Measurements from ENCODE around the gene ZFYVE21. TPM values are rescaled to one million over a fixed set of nuclear protein-coding genes. Genes with fewer than 3 reads are reported as not detected.

The ZFYVE21 gene
- total and polyA plus RNA-seq, 2 donors from 2014 or later, result 67.8 to 70.9 TPM

DNA sequence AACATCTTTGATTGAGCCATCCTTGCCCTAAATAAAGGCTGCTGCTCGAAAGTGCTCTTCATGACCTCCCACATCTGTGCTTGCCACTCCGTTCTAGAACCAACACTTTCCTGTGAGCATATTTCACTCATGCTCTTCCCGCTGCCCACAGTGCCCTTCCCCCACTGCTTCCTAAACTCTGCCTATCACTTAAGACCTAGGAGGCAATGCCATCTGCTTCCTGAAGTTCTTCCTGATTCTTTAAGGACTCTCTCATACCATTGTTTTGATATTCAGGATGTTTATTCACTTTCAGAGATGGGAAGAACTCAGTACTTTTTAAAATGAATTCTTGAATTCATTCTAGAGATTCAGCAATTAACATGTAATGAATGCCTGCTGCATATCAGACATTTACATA, 49.9 kb downstream of the ZFYVE21 start:
- FAIRE-seq (no peak), DNase-seq (no peak)
- H3K36me3 ChIP-seq (ENCODE audit: control insufficient read depth in 2 of 3, insufficient read depth in 3 of 3, low read length in 3 of 3), result peaks cover 0 to 7% (median 6%) of the 10 kb centered on the region in 3 donors
- H3K4me3 ChIP-seq (ENCODE audit: low read length in 3 of 3), result no peak overlapping the region
- H3K27ac ChIP-seq (ENCODE audit: low read depth in 2 of 2, low read length in 2 of 2), result no peak overlapping the region
- H3K4me1 ChIP-seq (ENCODE audit: control insufficient read depth in 2 of 3, insufficient read depth in 2 of 3, low read depth in 1 of 3, low read length in 3 of 3), result no peaks in the 10 kb centered on the region
- H3K27me3 ChIP-seq (ENCODE audit: control insufficient read depth, insufficient read depth, low read length), result no peaks in the 10 kb centered on the region
- no peak overlapping the region for H3K9ac ChIP-seq (ENCODE audit: low read length in 3 of 3)
- no peaks in the 10 kb centered on the region for H3K9me3 ChIP-seq (ENCODE audit: control insufficient read depth in 2 of 3, insufficient read depth in 1 of 3, low read length in 3 of 3)
- TF ChIP-seq, protein P1, sequence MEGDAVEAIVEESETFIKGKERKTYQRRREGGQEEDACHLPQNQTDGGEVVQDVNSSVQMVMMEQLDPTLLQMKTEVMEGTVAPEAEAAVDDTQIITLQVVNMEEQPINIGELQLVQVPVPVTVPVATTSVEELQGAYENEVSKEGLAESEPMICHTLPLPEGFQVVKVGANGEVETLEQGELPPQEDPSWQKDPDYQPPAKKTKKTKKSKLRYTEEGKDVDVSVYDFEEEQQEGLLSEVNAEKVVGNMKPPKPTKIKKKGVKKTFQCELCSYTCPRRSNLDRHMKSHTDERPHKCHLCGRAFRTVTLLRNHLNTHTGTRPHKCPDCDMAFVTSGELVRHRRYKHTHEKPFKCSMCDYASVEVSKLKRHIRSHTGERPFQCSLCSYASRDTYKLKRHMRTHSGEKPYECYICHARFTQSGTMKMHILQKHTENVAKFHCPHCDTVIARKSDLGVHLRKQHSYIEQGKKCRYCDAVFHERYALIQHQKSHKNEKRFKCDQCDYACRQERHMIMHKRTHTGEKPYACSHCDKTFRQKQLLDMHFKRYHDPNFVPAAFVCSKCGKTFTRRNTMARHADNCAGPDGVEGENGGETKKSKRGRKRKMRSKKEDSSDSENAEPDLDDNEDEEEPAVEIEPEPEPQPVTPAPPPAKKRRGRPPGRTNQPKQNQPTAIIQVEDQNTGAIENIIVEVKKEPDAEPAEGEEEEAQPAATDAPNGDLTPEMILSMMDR (IDR thresholded peaks at IDR 0.05; ENCODE audit: borderline replicate concordance, extremely low read depth, insufficient read depth), result no peak
- intact Hi-C loops (cut with DNase I), result no loop called here

DNA sequence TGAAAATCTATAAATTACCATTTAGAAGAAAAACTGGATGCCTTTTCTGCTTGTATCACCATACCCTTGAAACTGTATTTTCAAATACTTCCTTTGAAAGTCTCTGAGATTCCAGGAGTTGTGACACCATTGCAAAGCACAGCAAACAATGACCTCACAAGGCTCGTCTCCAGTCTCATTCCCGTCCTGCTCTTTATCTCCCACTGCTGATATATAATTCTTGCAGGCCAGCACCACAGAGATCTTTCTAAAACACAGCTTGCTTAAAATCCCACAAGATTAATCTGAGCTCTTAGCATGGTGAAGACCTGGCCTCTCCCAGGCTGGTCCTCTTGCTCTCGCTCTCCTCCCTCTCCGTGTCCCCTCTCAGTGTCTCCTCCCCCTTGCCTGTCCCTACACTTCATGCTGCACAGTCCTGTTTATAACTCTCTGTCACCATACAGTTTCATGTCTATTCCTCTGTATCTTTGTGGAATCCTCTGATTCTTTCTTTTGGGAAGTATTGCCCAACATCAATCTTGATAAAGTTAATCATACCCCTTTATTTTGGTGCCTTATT, 51.8 kb downstream of the ZFYVE21 start:
- intact Hi-C loops (cut with DNase I), result no loop called here
- Histone ChIP-seq H3K4me3 (ENCODE audit: low read length in 3 of 3) (no peak overlapping the region), H3K9me3 (ENCODE audit: control insufficient read depth in 2 of 3, insufficient read depth in 1 of 3, low read length in 3 of 3) (peaks cover 0 to 1% (median 0%) of the 10 kb centered on the region in 3 donors), H3K4me1 (ENCODE audit: control insufficient read depth in 2 of 3, insufficient read depth in 2 of 3, low read depth in 1 of 3, low read length in 3 of 3) (no peaks in the 10 kb centered on the region), H3K36me3 (ENCODE audit: control insufficient read depth in 2 of 3, insufficient read depth in 3 of 3, low read length in 3 of 3) (peaks cover 4 to 7% (median 6%) of the 10 kb centered on the region in 3 donors), H3K27ac (ENCODE audit: low read depth in 2 of 2, low read length in 2 of 2) (no peak overlapping the region), H3K9ac (ENCODE audit: low read length in 3 of 3) (no peak overlapping the region), H3K27me3 (ENCODE audit: control insufficient read depth, insufficient read depth, low read length) (no peaks in the 10 kb centered on the region)
- no peak for DNase-seq
- TF ChIP-seq, protein P1 (IDR thresholded peaks at IDR 0.05; ENCODE audit: borderline replicate concordance, extremely low read depth, insufficient read depth), result no peak
- no peak for FAIRE-seq

DNA sequence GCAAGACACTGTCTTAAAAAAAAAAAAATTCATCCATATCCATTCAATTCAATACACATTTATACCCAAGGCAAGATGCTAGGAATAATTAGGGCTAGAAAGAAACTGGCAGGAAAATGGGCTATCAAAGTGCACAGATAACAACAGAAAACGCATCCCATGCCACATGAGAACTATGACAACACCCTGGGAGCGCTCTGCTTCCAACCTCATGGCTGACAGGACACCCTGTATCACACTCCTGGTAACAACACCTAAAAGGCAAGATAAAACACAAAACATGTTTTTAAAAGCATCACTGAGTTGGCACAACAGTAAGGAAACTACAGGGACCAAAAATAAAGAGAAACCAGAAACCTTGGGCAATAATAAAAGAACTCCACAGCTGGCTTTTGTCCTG, 54.9 kb downstream of the ZFYVE21 start:
- no peak for DNase-seq
- peaks cover 0 to 4% (median 0%) of the 10 kb centered on the region in 3 donors for H3K36me3 ChIP-seq (ENCODE audit: control insufficient read depth in 2 of 3, insufficient read depth in 3 of 3, low read length in 3 of 3)
- no peak overlapping the region for H3K9ac ChIP-seq (ENCODE audit: low read length in 3 of 3)
- no peak overlapping the region for H3K4me3 ChIP-seq (ENCODE audit: low read length in 3 of 3)
- TF ChIP-seq, protein P1 (IDR thresholded peaks at IDR 0.05; ENCODE audit: borderline replicate concordance, extremely low read depth, insufficient read depth), result no peak
- H3K9me3 ChIP-seq (ENCODE audit: control insufficient read depth in 2 of 3, insufficient read depth in 1 of 3, low read length in 3 of 3), result peaks cover 0 to 1% (median 0%) of the 10 kb centered on the region in 3 donors
- intact Hi-C loops (cut with DNase I), result no loop called here
- no peak overlapping the region for H3K27ac ChIP-seq (ENCODE audit: low read depth in 2 of 2, low read length in 2 of 2)
- no peak for FAIRE-seq
- no peaks in the 10 kb centered on the region for H3K27me3 ChIP-seq (ENCODE audit: control insufficient read depth, insufficient read depth, low read length)
- H3K4me1 ChIP-seq (ENCODE audit: control insufficient read depth in 2 of 3, insufficient read depth in 2 of 3, low read depth in 1 of 3, low read length in 3 of 3), result no peaks in the 10 kb centered on the region

DNA sequence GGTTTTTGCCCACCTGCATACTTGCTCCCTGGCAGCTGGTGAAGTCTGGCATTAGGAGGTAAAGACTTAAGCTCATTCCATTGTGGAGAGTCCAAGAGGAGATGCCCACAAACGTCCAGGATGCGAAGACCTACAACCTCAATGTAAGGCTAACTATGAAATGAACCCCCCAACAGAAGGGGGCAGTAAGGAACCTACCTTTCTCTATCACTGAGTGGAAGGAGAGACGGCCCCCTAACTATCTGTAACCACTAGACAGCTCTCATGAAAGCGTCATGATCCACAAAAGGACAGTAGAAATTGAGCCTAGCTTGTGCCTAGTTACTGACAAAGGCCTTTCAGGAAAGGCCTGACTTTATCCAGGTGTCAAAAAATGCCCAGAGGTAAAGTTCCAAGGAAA, 55.3 kb downstream of the ZFYVE21 start:
- FAIRE-seq, result no peak
- Histone ChIP-seq H3K27me3 (ENCODE audit: control insufficient read depth, insufficient read depth, low read length) (no peaks in the 10 kb centered on the region), H3K9me3 (ENCODE audit: control insufficient read depth in 2 of 3, insufficient read depth in 1 of 3, low read length in 3 of 3) (peaks cover 0 to 1% (median 0%) of the 10 kb centered on the region in 3 donors), H3K27ac (ENCODE audit: low read depth in 2 of 2, low read length in 2 of 2) (no peak overlapping the region), H3K36me3 (ENCODE audit: control insufficient read depth in 2 of 3, insufficient read depth in 3 of 3, low read length in 3 of 3) (peaks cover 0 to 4% (median 0%) of the 10 kb centered on the region in 3 donors), H3K4me3 (ENCODE audit: low read length in 3 of 3) (no peak overlapping the region), H3K9ac (ENCODE audit: low read length in 3 of 3) (no peak overlapping the region), H3K4me1 (ENCODE audit: control insufficient read depth in 2 of 3, insufficient read depth in 2 of 3, low read depth in 1 of 3, low read length in 3 of 3) (no peaks in the 10 kb centered on the region)
- TF ChIP-seq, protein P1 (IDR thresholded peaks at IDR 0.05; ENCODE audit: borderline replicate concordance, extremely low read depth, insufficient read depth), result no peak
- DNase-seq, result no peak
- intact Hi-C loops (cut with DNase I), result no loop called here
